ENCODE measurements around the gene CSNK2A3.

DNA sequence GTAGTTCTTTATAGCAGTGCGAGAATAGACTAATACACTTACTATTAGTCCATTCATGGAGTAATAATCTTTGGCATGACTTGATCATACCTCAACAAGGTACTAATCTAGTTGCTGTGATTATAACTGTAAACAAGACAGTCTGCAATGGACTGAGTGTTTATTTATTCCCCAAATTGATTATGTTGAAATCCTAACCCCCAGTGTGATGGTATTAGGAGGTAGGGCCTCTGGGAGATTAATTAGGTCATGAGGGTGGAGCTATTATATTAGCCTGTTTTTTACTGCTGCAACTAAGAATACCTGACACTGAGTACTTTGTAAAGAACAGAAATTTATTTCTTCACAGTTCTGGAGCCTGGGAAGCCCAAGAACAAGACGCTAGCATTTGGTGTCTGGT, 30.9 kb upstream of the CSNK2A3 start:
- TF ChIP-seq, protein P1, sequence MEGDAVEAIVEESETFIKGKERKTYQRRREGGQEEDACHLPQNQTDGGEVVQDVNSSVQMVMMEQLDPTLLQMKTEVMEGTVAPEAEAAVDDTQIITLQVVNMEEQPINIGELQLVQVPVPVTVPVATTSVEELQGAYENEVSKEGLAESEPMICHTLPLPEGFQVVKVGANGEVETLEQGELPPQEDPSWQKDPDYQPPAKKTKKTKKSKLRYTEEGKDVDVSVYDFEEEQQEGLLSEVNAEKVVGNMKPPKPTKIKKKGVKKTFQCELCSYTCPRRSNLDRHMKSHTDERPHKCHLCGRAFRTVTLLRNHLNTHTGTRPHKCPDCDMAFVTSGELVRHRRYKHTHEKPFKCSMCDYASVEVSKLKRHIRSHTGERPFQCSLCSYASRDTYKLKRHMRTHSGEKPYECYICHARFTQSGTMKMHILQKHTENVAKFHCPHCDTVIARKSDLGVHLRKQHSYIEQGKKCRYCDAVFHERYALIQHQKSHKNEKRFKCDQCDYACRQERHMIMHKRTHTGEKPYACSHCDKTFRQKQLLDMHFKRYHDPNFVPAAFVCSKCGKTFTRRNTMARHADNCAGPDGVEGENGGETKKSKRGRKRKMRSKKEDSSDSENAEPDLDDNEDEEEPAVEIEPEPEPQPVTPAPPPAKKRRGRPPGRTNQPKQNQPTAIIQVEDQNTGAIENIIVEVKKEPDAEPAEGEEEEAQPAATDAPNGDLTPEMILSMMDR (IDR thresholded peaks at IDR 0.05; ENCODE audit: poor library complexity), result no peak
- TF ChIP-seq EZH2phosphoT487 (IDR thresholded peaks at IDR 0.05; ENCODE audit: low read depth, severe bottlenecking, unreplicated experiment), result no peak
- TF ChIP-seq EZH2 (IDR thresholded peaks at IDR 0.05; ENCODE audit: borderline replicate concordance), result no peak
